Stomach (tissue), 9 donors: ENCODE measurements around the gene ELN. TPM values are rescaled to one million over a fixed set of nuclear protein-coding genes. Genes with fewer than 3 reads are reported as not detected.

Experiments
- DNase-seq, 2 donors: peaks; one replicate each; pipeline versions ENCODE4 v3.0.0 to v3.0.0-alpha.2; 2013 to 2019
- H3K27ac ChIP-seq, 5 donors: fragments of 200-600 bp in 4 of 5; sonication (generic) in 4 of 5; one replicate each; pipeline ENCODE4 v1.5.1; 2013 to 2019; ENCODE audit warnings: mild to moderate bottlenecking in 1 of 5, moderate library complexity in 1 of 5
- H3K27me3 ChIP-seq, 3 donors: fragments of 200-600 bp; sonication (generic); one replicate each; pipeline ENCODE4 v1.5.1; 2017 to 2019; ENCODE audit warnings: mixed run types in 1 of 3
- H3K36me3 ChIP-seq, 4 donors: fragments of 200-600 bp; sonication (generic); 1 replicate in 3 of 4; 2 replicates in 1 of 4; pipeline ENCODE4 v1.5.1; 2016 to 2019
- H3K4me1 ChIP-seq, 4 donors: fragments of 200-600 bp; sonication (generic); one replicate each; pipeline ENCODE4 v1.5.1; 2016 to 2019
- H3K4me3 ChIP-seq, 4 donors: fragments of 200-600 bp; sonication (generic) in 3 of 4; one replicate each; pipeline ENCODE4 v1.5.1; 2016 to 2019; ENCODE audit warnings: mild to moderate bottlenecking in 1 of 4
- H3K9me3 ChIP-seq, 4 donors: fragments of 200-600 bp; sonication (generic); one replicate each; pipeline ENCODE4 v1.5.1; 2016 to 2019
- EP300 ChIP-seq: sonication (generic); formaldehyde crosslinking; IDR thresholded peaks from one replicate; pipeline ENCODE4 v1.6.1; 2017; ENCODE audit warnings: antibody characterized with exemption
- POLR2A ChIP-seq, 4 donors: fragments of 450-650 bp; IDR thresholded peaks; one replicate each; pipeline ENCODE4 v1.6.1; 2016; ENCODE audit warnings: antibody characterized with exemption in 4 of 4, control low read depth in 2 of 4, mild to moderate bottlenecking in 1 of 4, moderate library complexity in 1 of 4
- POLR2AphosphoS5 ChIP-seq, 3 donors: sonication (generic); formaldehyde crosslinking; IDR thresholded peaks; one replicate each; pipeline ENCODE4 v1.6.1; 2016; ENCODE audit warnings: antibody characterized with exemption in 3 of 3
- WGBS, 5 donors: extraction: QIAGEN DNeasy Blood & Tissue Kit in 3 of 5; methylation state at CpG; one replicate each; pipeline versions ENCODE4 v1.1.5 to v1.1.7; 2013 to 2018; 5-methylcytosine and 5-hydroxymethylcytosine counted together
- intact Hi-C: fragments of 100-400 bp; cut with DNase I; formaldehyde crosslinking; loops from one replicate; pipeline ENCODE4 v1.15.1; 2023; ENCODE audit warnings: low total_unique reads
- polyA plus RNA-seq, 3 donors: library from polyadenylated mRNA; stranded (reverse); fragments of 200-250 nt; gene quantifications; one replicate each; pipeline ENCODE4 v1.2.3, GENCODE V29; 2013
- total RNA-seq, 5 donors: library from RNA; depleted of rRNA; stranded (reverse); fragments of >200 nt; gene quantifications; one replicate each; pipeline versions ENCODE4 v1.1.0 to v1.2.3, GENCODE V29; 2014 to 2016
- TF ChIP-seq, protein P1 (sequence below), 7 experiments: fragments of 450-650 bp in 4 of 7; fragments of 200-600 bp in 3 of 7; sonication (generic) in 3 of 7; IDR thresholded peaks; one replicate each; pipeline ENCODE4 v1.5.1; 2016 to 2019; ENCODE audit warnings: antibody characterized with exemption in 7 of 7, control low read depth in 2 of 7, mild to moderate bottlenecking in 1 of 7
- donor health status: healthy with polysubstance abuse.
- donor health status: Bipolar disorder and iron deficiency.
- donor health status: healthy.

ELN gene
- total and polyA plus RNA-seq, 8 donors: 19.4 to 274 (median 66.5) TPM

DNA sequence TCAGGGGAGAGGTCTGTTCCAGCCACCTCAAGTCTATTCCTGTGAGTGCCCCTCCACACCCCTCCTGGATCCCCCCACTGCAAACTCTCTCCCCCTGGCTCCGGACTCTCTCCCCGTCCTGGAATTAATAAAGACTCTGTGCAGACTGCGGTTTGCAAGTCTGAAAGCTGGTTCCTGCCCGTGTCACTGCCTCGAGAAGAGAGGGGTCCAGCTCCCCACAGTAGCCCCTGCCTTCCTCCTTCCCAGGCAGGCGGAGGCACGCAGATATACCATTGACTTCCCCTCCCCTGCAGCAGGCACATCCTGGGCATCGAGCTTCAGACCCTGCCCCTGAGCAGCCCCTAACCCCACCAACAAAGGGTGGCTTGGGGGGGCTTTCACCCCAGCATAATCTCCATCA lies 2.2 kb upstream of the ELN start:
- no peaks in the 10 kb centered on the region for H3K9me3 ChIP-seq
- H3K27ac ChIP-seq: peak overlapping the region in 1 of 5 donors; percentile 79
- intact Hi-C loops: loop anchor here (10.0 kb wide), 1 partner anchor 161 kb away; the partner anchor contains the start of gene TMEM270
- WGBS, 5 donors: 60 to 65% (median 62%) methylated on average over 7 to 8 of the region's 8 CpGs
- no peaks in the 10 kb centered on the region for H3K36me3 ChIP-seq
- H3K4me3 ChIP-seq: no peak overlapping the region
- TF ChIP-seq, protein P1, sequence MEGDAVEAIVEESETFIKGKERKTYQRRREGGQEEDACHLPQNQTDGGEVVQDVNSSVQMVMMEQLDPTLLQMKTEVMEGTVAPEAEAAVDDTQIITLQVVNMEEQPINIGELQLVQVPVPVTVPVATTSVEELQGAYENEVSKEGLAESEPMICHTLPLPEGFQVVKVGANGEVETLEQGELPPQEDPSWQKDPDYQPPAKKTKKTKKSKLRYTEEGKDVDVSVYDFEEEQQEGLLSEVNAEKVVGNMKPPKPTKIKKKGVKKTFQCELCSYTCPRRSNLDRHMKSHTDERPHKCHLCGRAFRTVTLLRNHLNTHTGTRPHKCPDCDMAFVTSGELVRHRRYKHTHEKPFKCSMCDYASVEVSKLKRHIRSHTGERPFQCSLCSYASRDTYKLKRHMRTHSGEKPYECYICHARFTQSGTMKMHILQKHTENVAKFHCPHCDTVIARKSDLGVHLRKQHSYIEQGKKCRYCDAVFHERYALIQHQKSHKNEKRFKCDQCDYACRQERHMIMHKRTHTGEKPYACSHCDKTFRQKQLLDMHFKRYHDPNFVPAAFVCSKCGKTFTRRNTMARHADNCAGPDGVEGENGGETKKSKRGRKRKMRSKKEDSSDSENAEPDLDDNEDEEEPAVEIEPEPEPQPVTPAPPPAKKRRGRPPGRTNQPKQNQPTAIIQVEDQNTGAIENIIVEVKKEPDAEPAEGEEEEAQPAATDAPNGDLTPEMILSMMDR (IDR thresholded peaks at IDR 0.05): no peak
- TF ChIP-seq POLR2AphosphoS5 (IDR thresholded peaks at IDR 0.05) (no peak), POLR2A (IDR thresholded peaks at IDR 0.05) (no peak), EP300 (no peak)
- H3K4me1 ChIP-seq: peaks cover 38 to 86% (median 71%) of the 10 kb centered on the region in 4 donors
- DNase-seq: no peak
- peaks cover 0 to 81% (median 17%) of the 10 kb centered on the region in 3 donors for H3K27me3 ChIP-seq

GRCh38 chr7:74026406-74026902 lies 1.5 kb upstream of the ELN start:
- no peak for DNase-seq
- Histone ChIP-seq H3K36me3 (no peaks in the 10 kb centered on the region), H3K9me3 (no peaks in the 10 kb centered on the region), H3K4me3 (peak overlapping the region in 1 of 4 donors; percentile 54), H3K27me3 (peaks cover 0 to 87% (median 17%) of the 10 kb centered on the region in 3 donors), H3K4me1 (peaks cover 38 to 92% (median 78%) of the 10 kb centered on the region in 4 donors), H3K27ac (peak overlapping the region in 4 of 5 donors; percentile 77 to 85 (median 80))
- WGBS, 5 donors: 16 to 24% (median 19%) methylated on average over 6 of the region's 6 CpGs
- TF ChIP-seq, protein P1 (IDR thresholded peaks at IDR 0.05): no peak
- no peak for TF ChIP-seq EP300
- intact Hi-C loops: loop anchor here (10.0 kb wide), 1 partner anchor 162 kb away; the partner anchor contains the start of gene TMEM270

DNA sequence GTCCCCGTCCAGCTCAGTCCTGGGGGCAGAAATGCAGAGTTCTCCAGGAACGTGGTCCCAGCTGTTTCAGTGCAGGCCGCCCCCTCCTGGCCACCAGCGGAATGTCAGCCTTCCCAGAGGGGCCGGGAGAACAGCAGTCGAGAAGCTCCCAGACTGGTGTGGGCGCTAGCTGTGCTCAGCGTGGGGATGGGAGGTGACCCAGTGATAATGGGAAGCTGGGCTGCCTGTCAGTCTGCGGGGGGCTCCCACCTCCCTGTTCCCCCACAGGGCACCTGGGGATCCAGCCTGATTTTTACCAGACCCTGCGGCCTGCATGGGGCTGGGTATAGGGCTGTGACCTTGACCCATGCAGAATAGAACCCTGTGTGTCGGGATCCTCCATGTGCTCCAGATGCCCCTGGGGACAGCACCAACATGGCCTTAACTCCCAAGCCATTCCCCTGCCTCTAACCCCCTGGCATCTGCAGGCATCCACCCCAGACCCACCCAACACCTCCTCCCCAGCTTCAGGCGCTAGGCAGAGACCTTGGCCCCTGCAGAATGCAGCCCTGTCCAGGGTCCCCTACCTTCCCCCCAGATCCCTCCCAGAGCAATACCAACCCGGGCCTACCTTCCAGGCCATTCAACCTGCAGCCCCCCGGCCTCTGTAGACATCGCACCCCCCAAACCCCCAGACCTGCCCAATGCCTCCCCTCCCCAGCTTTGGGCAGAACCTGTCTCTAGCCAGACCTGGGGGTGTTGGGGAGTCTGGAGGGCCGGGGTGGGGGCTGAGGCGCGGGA lies 880 bp upstream of the ELN start:
- 21 to 28% (median 25%) methylated on average over 8 to 18 of the region's 18 CpGs for WGBS, 5 donors
- no peaks in the 10 kb centered on the region for H3K9me3 ChIP-seq
- H3K27ac ChIP-seq: peak overlapping the region; percentile 22 to 85 (median 79)
- no peak for TF ChIP-seq POLR2A (IDR thresholded peaks at IDR 0.05)
- TF ChIP-seq, protein P1 (IDR thresholded peaks at IDR 0.05): peak in 6 of 7 experiments; percentile 49 to 94 (median 92)
- H3K4me3 ChIP-seq: peak overlapping the region; percentile 42 to 66 (median 58)
- peaks cover 35 to 92% (median 80%) of the 10 kb centered on the region in 4 donors for H3K4me1 ChIP-seq
- no peaks in the 10 kb centered on the region for H3K36me3 ChIP-seq
- peak; percentile 77 to 92 for DNase-seq
- H3K27me3 ChIP-seq: peaks cover 0 to 81% (median 17%) of the 10 kb centered on the region in 3 donors
- intact Hi-C loops: loop anchor here (10.0 kb wide), 1 partner anchor 162 kb away; the partner anchor contains the start of gene TMEM270

GRCh38 chr7:74028321-74028838 lies 407 bp downstream of the ELN start:
- H3K4me3 ChIP-seq: peak overlapping the region; percentile 42 to 66 (median 58)
- peaks cover 35 to 92% (median 80%) of the 10 kb centered on the region in 4 donors for H3K4me1 ChIP-seq
- no peaks in the 10 kb centered on the region for H3K9me3 ChIP-seq
- no peaks in the 10 kb centered on the region for H3K36me3 ChIP-seq
- TF ChIP-seq POLR2A (IDR thresholded peaks at IDR 0.05): no peak
- no peak for TF ChIP-seq POLR2AphosphoS5 (IDR thresholded peaks at IDR 0.05)
- peak overlapping the region; percentile 58 to 85 (median 79) for H3K27ac ChIP-seq
- WGBS, 5 donors: 24 to 52% (median 33%) methylated on average over 3 to 13 of the region's 13 CpGs
- peaks cover 0 to 70% (median 17%) of the 10 kb centered on the region in 3 donors for H3K27me3 ChIP-seq
- DNase-seq: no peak
- intact Hi-C loops: loop anchor here (10.0 kb wide), 1 partner anchor 164 kb away; the partner anchor contains the start of gene TMEM270
